ENCODE data around the gene BOD1.
"Not testable (repeated sequence)": the region's sequence is repeated elsewhere in the genome, so short reads cannot be mapped to it uniquely, and the experiment has no call there.

The BOD1 gene

GRCh38 chr5:173613433-173614159 lies 2.9 kb downstream of the BOD1 start:
- DNase-seq = no peak

GRCh38 chr5:173612948-173613347 lies 3.5 kb downstream of the BOD1 start:
- DNase-seq = no peak

- no peak for DNase-seq
Observed at GRCh38 chr5:173611706-173612105, 4.7 kb downstream of the BOD1 start.

DNA sequence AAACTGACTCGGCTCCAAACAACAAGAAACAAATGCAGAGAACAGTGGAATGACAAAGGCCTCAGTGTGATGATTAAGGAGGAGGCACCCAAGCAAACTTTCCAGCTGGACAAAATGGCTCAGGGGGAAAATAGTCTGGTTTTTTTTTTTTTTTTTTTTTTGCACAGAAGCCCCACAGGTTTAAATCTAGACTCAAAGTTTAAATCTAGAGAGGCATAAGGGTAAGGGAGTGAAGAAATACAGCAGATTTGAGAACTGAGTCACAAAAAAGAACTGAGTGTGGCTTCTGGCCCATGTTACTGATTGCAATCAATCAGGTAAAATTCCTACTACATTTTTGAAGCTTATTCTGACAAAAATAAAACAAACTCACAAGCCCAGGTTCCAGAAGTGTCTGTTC lies 12.3 kb downstream of the BOD1 start:
- DNase-seq = no peak

- no peak for DNase-seq
Observed at GRCh38 chr5:173602423-173602822, 14.0 kb downstream of the BOD1 start.

GRCh38 chr5:173598686-173599085 lies 17.8 kb downstream of the BOD1 start:
- DNase-seq = no peak

DNA sequence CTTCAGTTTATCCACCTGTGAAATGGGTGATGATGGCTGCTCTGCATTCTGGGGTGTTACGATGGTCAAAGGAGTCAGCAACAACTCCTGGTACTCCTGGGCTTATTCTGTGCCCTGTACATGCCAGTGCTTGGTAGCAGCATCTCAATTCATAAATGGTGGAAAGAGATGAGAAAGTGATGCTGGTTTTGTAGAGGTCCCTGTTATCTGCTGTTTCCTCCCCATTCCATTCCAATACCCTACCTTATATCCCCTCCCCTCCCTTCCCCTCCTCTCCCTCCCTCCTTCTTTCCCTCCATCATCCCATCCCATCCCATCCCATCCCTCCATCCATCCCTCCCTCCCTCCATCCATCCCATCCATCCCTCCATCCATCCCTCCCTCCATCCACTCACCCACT lies 19.1 kb downstream of the BOD1 start:
- DNase-seq = no peak

DNA sequence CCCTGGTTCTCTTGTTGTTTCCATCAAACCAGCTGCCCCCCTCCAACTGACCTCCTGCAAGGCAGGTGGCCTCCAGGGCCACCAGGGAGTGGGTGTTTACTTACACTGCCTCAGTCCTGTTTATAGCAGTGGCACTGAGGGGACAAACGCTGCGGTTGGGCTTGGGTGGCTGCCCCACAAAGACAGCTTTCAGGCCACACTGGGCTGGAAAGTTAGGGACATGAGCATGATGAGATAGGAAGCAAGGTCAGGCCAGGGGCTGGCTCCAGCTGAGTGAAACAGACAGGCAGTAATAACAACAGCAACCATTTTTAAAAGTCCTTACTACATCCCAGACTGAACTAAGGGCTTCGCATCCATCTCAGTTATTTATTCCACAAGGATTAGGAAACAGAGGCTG lies 20.6 kb downstream of the BOD1 start:
- DNase-seq = no peak

- DNase-seq = no peak
Observed at GRCh38 chr5:173594061-173594460, 22.4 kb downstream of the BOD1 start.

DNA sequence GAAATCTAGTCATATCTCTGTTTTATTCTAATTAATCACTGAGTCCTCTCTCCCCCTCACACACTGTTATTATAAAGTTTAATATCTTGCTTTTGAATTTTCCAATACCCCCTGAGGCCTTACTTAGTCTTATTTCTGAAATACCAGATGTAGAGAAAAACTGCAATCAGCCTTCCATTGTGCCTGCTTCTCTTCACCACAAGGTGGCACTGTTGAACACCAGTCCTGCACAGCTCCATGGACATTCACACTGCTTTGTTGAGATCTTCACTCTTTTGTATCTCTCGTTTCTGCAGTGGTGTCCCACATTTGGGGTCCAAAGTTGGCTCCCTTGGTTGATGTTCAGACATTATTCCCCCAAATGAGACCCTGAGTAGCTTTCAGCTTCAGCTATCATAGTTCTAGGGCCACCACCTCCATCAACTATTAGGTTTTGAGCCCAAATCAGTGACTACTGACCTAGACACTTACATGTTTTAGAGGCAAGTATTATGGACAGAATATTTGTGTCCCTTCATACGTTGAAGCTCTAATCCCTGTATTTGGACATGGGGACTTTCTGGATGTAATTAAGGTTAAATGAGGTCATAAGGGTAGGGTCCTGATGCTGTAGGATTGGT lies 24.3 kb downstream of the BOD1 start:
- no peak for DNase-seq

- DNase-seq = no peak
Observed at GRCh38 chr5:173591056-173591514, 25.4 kb downstream of the BOD1 start.

GRCh38 chr5:173590436-173591055 lies 25.9 kb downstream of the BOD1 start:
- DNase-seq = no peak

- DNase-seq = not testable (repeated sequence)
Observed at GRCh38 chr5:173586133-173586532, 30.3 kb downstream of the BOD1 start.

GRCh38 chr5:173583346-173583745 lies 33.1 kb downstream of the BOD1 start:
- no peak for DNase-seq

GRCh38 chr5:173582216-173583111 lies 34.0 kb downstream of the BOD1 start:
- DNase-seq = no peak

DNA sequence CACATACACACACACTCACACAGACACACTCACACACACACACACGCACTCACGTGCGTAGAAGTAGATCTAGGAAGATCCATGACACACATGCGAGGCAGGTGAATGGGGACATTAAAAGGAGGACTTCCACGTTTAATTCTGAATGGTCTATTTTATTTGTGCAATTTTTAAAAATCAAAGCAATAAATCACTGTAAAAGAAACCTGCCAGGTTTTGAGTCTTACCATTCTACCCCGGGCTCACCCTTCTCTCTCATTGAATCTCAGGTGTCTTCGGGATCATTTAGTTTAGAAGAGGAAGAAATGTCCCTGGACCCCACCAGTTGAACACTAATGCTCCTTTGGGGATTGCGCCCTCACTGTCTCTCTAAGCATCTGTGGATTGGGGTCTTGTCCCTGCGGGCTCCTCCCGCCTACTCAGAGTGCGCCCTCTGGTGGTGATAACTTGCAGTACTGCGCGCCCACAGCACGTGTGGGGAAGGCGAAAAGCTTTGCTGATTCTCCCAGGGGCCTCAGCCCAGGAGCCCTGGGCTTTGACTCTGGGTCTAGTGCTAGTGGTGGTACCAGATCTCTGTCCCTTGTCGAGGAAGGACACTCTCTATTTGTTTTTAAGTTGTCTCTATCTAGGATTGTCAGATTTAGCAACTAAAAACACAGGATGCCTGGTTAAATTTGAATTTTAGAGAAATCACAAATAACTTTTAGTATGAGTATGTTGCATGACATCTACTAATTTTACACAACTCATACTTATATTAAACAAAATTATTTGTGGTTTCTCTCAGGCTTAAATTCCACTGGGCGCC lies 34.8 kb downstream of the BOD1 start:
- DNase-seq = peak; percentile 25

DNA sequence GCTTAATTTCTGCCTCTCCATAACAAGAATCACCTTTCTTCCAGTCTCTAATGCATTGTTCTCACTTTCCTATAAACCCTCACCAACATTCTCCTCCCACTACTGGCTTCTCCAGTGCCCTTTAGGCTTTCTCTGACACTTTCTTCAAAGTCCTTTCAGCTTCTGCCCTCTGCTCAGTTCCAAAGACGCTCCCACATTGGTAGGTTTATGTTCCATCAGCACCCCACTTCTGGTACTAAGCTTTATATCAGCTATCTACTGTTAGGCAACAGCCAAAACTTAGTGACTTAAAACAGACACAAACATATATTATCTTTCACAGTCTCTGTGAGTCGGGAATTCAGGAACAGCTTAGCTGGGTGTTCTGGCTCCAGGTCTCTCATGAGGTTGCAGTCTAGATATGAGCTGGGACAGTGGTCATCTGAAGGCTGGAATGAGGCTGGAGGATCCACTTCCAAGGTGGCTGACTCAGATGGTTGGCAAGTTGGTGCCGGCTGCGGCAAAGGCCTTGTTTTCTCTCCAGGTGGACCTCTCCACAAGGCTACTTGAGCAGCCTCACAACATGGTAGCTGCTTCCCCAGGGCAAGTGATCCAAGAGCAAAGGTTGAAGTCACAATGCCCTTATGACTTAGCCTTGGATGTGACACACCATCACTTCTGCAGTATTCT lies 37.4 kb downstream of the BOD1 start:
- DNase-seq = no peak

DNA sequence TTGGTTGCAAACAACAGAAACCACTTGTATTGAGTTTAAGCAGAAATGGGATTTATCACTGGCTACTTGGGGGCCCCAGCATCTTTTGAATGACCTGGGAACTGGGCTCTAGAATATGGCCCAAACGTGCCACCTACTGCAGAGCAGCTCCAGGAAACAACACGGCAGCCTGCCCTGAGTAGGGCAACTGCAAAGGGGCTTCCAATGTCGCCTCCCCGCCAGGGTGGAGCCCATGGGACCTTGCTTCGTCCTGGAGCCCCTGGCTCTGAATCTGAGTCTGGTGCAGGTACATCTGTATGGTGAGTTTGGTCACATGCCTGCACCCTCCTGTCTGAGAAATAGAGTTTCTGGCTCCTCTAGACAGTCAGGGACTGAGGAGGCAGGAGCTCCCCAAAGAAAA lies 38.6 kb downstream of the BOD1 start:
- no peak for DNase-seq

GRCh38 chr5:173577166-173577565 lies 39.3 kb downstream of the BOD1 start:
- no peak for DNase-seq

GRCh38 chr5:173575985-173576384 lies 40.5 kb downstream of the BOD1 start:
- no peak for DNase-seq

- DNase-seq = no peak
Observed at GRCh38 chr5:173574983-173575382, 41.5 kb downstream of the BOD1 start.
